Mesendoderm (in vitro differentiated cells): ENCODE data around the gene AFDN.

Experiments
- DNase-seq: peaks from one replicate; pipeline ENCODE4 v3.0.0; 2013
- H2AK5ac ChIP-seq: 2 replicates; pipeline ENCODE4 v1.6.1; 2013; ENCODE audit warnings: low read length, inconsistent platforms
- H2BK120ac ChIP-seq: 2 replicates; pipeline ENCODE4 v1.6.1; 2013; ENCODE audit warnings: low read depth, mild to moderate bottlenecking, low read length, moderate library complexity, mixed read lengths
- H2BK15ac ChIP-seq: replicated peaks from 2 replicates; pipeline ENCODE4 v1.6.1; 2013; ENCODE audit warnings: low read depth, mild to moderate bottlenecking, moderate library complexity
- H2BK5ac ChIP-seq: 2 replicates; pipeline ENCODE4 v1.6.1; 2013; ENCODE audit warnings: low read length, inconsistent platforms
- H3K18ac ChIP-seq: 2 replicates; pipeline ENCODE4 v1.6.1; 2013; ENCODE audit warnings: mild to moderate bottlenecking, low read length, mixed read lengths
- H3K23ac ChIP-seq: one replicate; pipeline ENCODE4 v1.6.1; 2013; ENCODE audit warnings: low read length
- H3K27ac ChIP-seq: 2 replicates; pipeline ENCODE4 v1.5.1; 2013; ENCODE audit warnings: low read depth, mild to moderate bottlenecking, inconsistent platforms, low read length, moderate library complexity
- H3K27me3 ChIP-seq: 2 replicates; pipeline ENCODE4 v1.6.1; 2013; ENCODE audit warnings: low read length, control low read depth, mild to moderate bottlenecking, inconsistent platforms; ENCODE audit not compliant: insufficient read depth, poor library complexity
- H3K36me3 ChIP-seq: 2 replicates; pipeline ENCODE4 v1.6.1; 2013; ENCODE audit warnings: low read length, inconsistent platforms; ENCODE audit not compliant: control insufficient read depth, insufficient read depth
- H3K4ac ChIP-seq: one replicate; pipeline ENCODE4 v1.6.1; 2013; ENCODE audit warnings: low read depth, mild to moderate bottlenecking, low read length, moderate library complexity
- H3K4me1 ChIP-seq: 2 replicates; pipeline ENCODE4 v1.6.1; 2013; ENCODE audit warnings: low read depth, low read length, inconsistent platforms; ENCODE audit not compliant: control insufficient read depth
- H3K4me2 ChIP-seq: 2 replicates; pipeline ENCODE4 v1.6.1; 2013; ENCODE audit warnings: low read length
- H3K4me3 ChIP-seq: 2 replicates; pipeline ENCODE4 v1.5.1; 2013; ENCODE audit warnings: mild to moderate bottlenecking, low read length
- H3K56ac ChIP-seq: one replicate; pipeline ENCODE4 v1.6.1; 2013; ENCODE audit warnings: low read length
- H3K79me1 ChIP-seq: 2 replicates; pipeline ENCODE4 v1.6.1; 2013; ENCODE audit warnings: low read length, inconsistent platforms
- H3K79me2 ChIP-seq: 2 replicates; pipeline ENCODE4 v1.6.1; 2013; ENCODE audit warnings: mild to moderate bottlenecking, low read length; ENCODE audit not compliant: control insufficient read depth, insufficient read depth
- H3K9ac ChIP-seq: 2 replicates; pipeline ENCODE4 v1.6.1; 2013; ENCODE audit warnings: low read length, inconsistent platforms
- H4K5ac ChIP-seq: one replicate; pipeline ENCODE4 v1.6.1; 2013; ENCODE audit warnings: low read length
- H4K8ac ChIP-seq: one replicate; pipeline ENCODE4 v1.6.1; 2013; ENCODE audit warnings: low read depth, mild to moderate bottlenecking, control low read depth, low read length, moderate library complexity
- WGBS: extraction: QIAGEN DNeasy Blood & Tissue Kit; methylation state at CpG from one replicate; pipeline ENCODE4 v1.1.7; 2013; ENCODE audit warnings: low lambda C conversion rate, missing lambda C conversion rate; ENCODE audit not compliant: insufficient coverage; ENCODE audit errors: extremely low coverage; 5-methylcytosine and 5-hydroxymethylcytosine counted together

Gene AFDN

GRCh38 chr6:167966540-167966905 is 139.8 kb downstream of the AFDN start:
- Histone ChIP-seq H4K5ac (no peak overlapping the region), H3K4ac (no peak overlapping the region), H3K23ac (no peak overlapping the region), H4K8ac (no peak overlapping the region), H2AK5ac (no peak overlapping the region), H3K18ac (no peak overlapping the region), H3K9ac (no peak overlapping the region), H3K4me3 (no peak overlapping the region), H3K4me1 (no peaks in the 10 kb centered on the region), H3K56ac (no peak overlapping the region), H3K27ac (no peak overlapping the region), H2BK15ac (no peak overlapping the region), H3K79me1 (peaks cover 1% of the 10 kb centered on the region), H3K36me3 (peaks cover 13% of the 10 kb centered on the region), H2BK120ac (no peak overlapping the region), H3K79me2 (no peaks in the 10 kb centered on the region), H3K4me2 (no peak overlapping the region), H3K27me3 (no peaks in the 10 kb centered on the region), H2BK5ac (no peak overlapping the region)
- no CpG with 5 or more reads among the region's 8 CpGs for WGBS
- DNase-seq: no peak

- Histone ChIP-seq H3K4me3 (no peak overlapping the region), H4K8ac (no peak overlapping the region), H3K4me1 (no peaks in the 10 kb centered on the region), H2BK15ac (no peak overlapping the region), H3K36me3 (peaks cover 10% of the 10 kb centered on the region), H3K23ac (no peak overlapping the region), H3K79me2 (no peaks in the 10 kb centered on the region), H2BK120ac (no peak overlapping the region), H3K27me3 (no peaks in the 10 kb centered on the region), H4K5ac (no peak overlapping the region), H3K56ac (no peak overlapping the region), H3K9ac (no peak overlapping the region), H2AK5ac (no peak overlapping the region), H2BK5ac (no peak overlapping the region), H3K4ac (no peak overlapping the region), H3K4me2 (no peak overlapping the region), H3K18ac (no peak overlapping the region), H3K79me1 (peaks cover 1% of the 10 kb centered on the region), H3K27ac (no peak overlapping the region)
- WGBS: no CpG with 5 or more reads among the region's 6 CpGs
- peak; percentile 74 for DNase-seq
These were observed 141.4 kb downstream of the AFDN start for GRCh38 chr6:167968091-167968490.

DNA sequence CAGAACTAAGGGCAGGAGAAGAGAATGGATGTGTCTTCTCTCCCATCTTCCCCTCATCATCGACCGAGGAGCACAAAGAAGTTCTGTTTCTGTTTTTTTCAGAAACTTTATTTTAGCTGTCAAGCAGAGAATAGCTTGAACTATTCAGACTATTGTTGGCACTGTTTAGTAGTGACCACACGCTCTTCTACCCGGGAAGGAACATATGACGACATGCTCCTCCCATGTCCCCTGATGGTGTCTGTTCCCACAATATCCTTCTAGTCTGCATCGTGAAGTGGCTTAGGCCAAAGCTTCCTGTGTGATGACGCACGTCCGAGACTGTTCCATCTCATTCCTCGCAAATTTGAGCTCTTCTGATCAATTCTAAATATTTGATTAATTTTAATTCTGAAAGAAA is 143.5 kb downstream of the AFDN start:
- Histone ChIP-seq H2BK15ac (no peak overlapping the region), H2BK5ac (no peak overlapping the region), H3K79me2 (no peaks in the 10 kb centered on the region), H4K5ac (no peak overlapping the region), H3K27me3 (no peaks in the 10 kb centered on the region), H3K4me3 (no peak overlapping the region), H3K79me1 (no peaks in the 10 kb centered on the region), H3K4me2 (no peak overlapping the region), H3K4ac (no peak overlapping the region), H4K8ac (no peak overlapping the region), H3K23ac (no peak overlapping the region), H3K56ac (no peak overlapping the region), H2BK120ac (no peak overlapping the region), H3K18ac (no peak overlapping the region), H3K4me1 (peaks cover 4% of the 10 kb centered on the region), H3K36me3 (peaks cover 8% of the 10 kb centered on the region), H3K9ac (no peak overlapping the region), H3K27ac (no peak overlapping the region), H2AK5ac (no peak overlapping the region)
- WGBS: no CpG with 5 or more reads among the region's 10 CpGs
- no peak for DNase-seq

GRCh38 chr6:167972193-167972592 is 145.5 kb downstream of the AFDN start:
- H3K27ac ChIP-seq: no peak overlapping the region
- H3K4ac ChIP-seq: no peak overlapping the region
- H3K4me3 ChIP-seq: no peak overlapping the region
- no peaks in the 10 kb centered on the region for H3K79me2 ChIP-seq
- H2AK5ac ChIP-seq: no peak overlapping the region
- no peak overlapping the region for H2BK15ac ChIP-seq
- H3K79me1 ChIP-seq: no peaks in the 10 kb centered on the region
- H3K18ac ChIP-seq: no peak overlapping the region
- peaks cover 4% of the 10 kb centered on the region for H3K4me1 ChIP-seq
- DNase-seq: no peak
- no peaks in the 10 kb centered on the region for H3K27me3 ChIP-seq
- peaks cover 5% of the 10 kb centered on the region for H3K36me3 ChIP-seq
- H3K9ac ChIP-seq: no peak overlapping the region
- WGBS: no CpG with 5 or more reads among the region's 10 CpGs
- H3K4me2 ChIP-seq: no peak overlapping the region
- no peak overlapping the region for H4K8ac ChIP-seq
- H4K5ac ChIP-seq: no peak overlapping the region
- H3K23ac ChIP-seq: no peak overlapping the region
- H3K56ac ChIP-seq: no peak overlapping the region
- no peak overlapping the region for H2BK120ac ChIP-seq
- no peak overlapping the region for H2BK5ac ChIP-seq

DNA sequence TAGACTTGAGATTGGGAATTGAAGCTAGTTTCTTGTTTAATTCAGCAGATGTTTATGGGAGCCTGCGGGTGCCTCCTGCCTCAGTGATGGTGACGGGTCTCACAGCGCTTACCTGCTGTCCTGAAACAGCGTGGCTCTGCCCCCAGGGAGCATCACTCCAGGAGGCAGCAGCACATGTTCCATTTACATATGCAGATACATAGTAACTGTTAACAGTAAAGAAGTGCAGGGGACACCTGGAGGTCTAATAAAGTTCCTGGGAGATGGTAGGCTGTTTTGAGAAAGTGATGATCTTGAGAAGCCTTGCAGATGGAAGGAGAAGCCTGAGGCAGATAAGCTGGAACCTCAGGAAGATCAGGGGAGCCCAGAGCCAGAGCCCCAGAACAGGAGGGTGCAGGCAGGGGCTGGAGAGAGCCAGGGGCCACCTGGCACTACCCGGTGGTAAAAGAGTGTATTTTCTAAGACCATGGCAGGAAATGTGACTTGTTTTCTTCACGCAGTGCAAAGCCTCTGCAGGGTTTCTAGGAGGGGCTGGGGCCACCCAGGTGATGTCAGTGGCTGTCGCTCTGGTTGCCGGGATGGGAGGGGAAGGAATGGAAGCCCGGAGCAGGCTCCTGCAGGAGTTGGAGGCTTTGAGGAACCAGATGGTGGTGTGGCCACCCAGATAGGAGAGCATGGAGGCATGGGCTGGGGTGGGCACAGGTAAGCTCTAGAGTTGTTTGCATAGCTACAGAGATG is 146.6 kb downstream of the AFDN start:
- Histone ChIP-seq H2BK120ac (no peak overlapping the region), H2BK15ac (no peak overlapping the region), H4K8ac (no peak overlapping the region), H2BK5ac (no peak overlapping the region), H3K4me1 (peaks cover 5% of the 10 kb centered on the region), H2AK5ac (no peak overlapping the region), H3K4me3 (no peak overlapping the region), H3K4ac (no peak overlapping the region), H3K23ac (no peak overlapping the region), H3K4me2 (no peak overlapping the region), H3K9ac (no peak overlapping the region), H3K27ac (peak overlapping the region; percentile 26), H3K79me1 (no peaks in the 10 kb centered on the region), H3K18ac (no peak overlapping the region), H3K56ac (no peak overlapping the region), H3K79me2 (no peaks in the 10 kb centered on the region), H3K36me3 (peaks cover 3% of the 10 kb centered on the region), H3K27me3 (no peaks in the 10 kb centered on the region), H4K5ac (no peak overlapping the region)
- WGBS: no CpG with 5 or more reads among the region's 9 CpGs
- DNase-seq: peak; percentile 54
